ENCODE results near the gene SCNN1A. TPM values are rescaled to one million over a fixed set of nuclear protein-coding genes. Genes with fewer than 3 reads are reported as not detected.
"Not testable (repeated sequence)": the region's sequence is repeated elsewhere in the genome, so short reads cannot be mapped to it uniquely, and the experiment has no call there.

Gene SCNN1A
- total RNA-seq, 1 donor from 2014 or later = 156 TPM

DNA sequence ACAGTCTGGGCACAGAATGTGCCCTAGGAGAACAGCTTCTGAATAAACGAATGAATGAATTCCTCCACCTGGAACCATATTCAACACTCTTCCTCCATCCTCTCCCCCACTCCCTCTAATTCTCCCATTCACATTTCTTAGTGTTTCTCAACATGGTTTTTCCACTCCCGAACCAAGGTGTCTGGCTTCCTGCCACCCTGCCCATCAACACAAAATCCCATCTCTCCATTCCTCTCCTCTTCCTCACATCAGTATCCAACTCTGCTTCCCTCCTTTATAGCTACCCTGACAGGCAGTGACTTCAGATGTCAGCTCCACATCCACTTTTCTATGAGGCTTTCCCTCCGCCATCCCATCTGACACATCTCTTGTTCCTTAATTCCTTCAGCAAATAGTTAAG is 36.4 kb downstream of the SCNN1A start:
- TF ChIP-seq, protein P1, sequence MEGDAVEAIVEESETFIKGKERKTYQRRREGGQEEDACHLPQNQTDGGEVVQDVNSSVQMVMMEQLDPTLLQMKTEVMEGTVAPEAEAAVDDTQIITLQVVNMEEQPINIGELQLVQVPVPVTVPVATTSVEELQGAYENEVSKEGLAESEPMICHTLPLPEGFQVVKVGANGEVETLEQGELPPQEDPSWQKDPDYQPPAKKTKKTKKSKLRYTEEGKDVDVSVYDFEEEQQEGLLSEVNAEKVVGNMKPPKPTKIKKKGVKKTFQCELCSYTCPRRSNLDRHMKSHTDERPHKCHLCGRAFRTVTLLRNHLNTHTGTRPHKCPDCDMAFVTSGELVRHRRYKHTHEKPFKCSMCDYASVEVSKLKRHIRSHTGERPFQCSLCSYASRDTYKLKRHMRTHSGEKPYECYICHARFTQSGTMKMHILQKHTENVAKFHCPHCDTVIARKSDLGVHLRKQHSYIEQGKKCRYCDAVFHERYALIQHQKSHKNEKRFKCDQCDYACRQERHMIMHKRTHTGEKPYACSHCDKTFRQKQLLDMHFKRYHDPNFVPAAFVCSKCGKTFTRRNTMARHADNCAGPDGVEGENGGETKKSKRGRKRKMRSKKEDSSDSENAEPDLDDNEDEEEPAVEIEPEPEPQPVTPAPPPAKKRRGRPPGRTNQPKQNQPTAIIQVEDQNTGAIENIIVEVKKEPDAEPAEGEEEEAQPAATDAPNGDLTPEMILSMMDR (IDR thresholded peaks at IDR 0.05) = no peak
- DNase-seq = no peak
- intact Hi-C loops (cut with DNase I) = no loop called here
- Histone ChIP-seq H3K27ac (peak overlapping the region; percentile 96), H3K27me3 (ENCODE audit: low read depth) (no peaks in the 10 kb centered on the region), H3K4me3 (peak overlapping the region; percentile 94), H3K36me3 (peaks cover 29% of the 10 kb centered on the region), H3K4me1 (peaks cover 73% of the 10 kb centered on the region), H3K9me3 (no peaks in the 10 kb centered on the region)
- no peak for ATAC-seq

DNA sequence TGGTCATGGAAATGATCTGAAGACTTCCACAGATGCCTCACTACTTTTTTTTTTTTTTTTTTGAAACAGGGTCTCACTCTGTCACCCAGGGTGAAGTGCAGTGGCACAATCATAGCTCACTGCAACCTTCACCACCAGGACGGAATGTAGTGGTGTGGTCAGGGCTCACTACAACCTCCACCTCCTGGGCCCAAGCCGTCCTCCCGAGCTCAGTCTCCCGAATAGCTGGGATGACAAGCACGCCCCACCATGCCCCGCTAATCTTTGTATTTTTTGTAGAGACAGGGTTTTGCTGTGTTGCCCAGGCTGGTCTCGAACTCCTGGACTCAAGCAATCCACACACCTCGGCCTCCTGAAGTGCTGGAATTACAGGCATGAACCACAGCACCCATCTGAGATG is 36.8 kb downstream of the SCNN1A start:
- H3K9me3 ChIP-seq; H3K27me3 ChIP-seq (ENCODE audit: low read depth); DNase-seq; intact Hi-C loops (cut with DNase I); ATAC-seq: not testable (repeated sequence)
- H3K27ac ChIP-seq = peak overlapping the region; percentile 96
- H3K4me1 ChIP-seq = peaks cover 73% of the 10 kb centered on the region
- peaks cover 33% of the 10 kb centered on the region for H3K36me3 ChIP-seq
- H3K4me3 ChIP-seq = peak overlapping the region; percentile 94

DNA sequence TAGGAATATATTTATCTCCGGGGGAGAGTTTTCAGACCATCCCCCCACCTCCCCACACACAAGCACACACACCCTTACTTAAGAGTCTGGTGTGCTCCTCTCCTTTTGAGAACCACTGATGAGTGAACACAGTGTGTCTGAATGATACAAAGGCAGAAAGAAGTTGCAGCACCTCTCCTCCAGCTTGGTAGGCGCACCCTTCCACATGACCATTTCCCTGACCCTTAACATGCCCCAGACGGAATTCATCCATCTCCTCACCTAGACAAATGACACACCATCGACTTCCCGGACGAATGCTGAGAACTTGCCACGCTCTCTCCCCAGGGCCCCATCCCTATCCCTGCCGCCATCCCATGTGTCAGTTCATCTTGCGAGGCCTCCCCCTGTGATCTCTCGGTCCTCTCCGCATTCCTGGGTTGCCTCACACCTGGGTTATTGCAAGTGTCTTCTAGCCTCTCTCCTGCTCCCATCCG is 37.4 kb downstream of the SCNN1A start:
- peaks cover 73% of the 10 kb centered on the region for H3K4me1 ChIP-seq
- H3K27ac ChIP-seq = peak overlapping the region; percentile 96
- H3K36me3 ChIP-seq = peaks cover 38% of the 10 kb centered on the region
- DNase-seq (no peak), ATAC-seq (no peak)
- H3K27me3 ChIP-seq (ENCODE audit: low read depth) = no peaks in the 10 kb centered on the region
- intact Hi-C loops (cut with DNase I) = no loop called here
- no peaks in the 10 kb centered on the region for H3K9me3 ChIP-seq
- peak overlapping the region; percentile 94 for H3K4me3 ChIP-seq
- TF ChIP-seq, protein P1 (IDR thresholded peaks at IDR 0.05) = no peak

DNA sequence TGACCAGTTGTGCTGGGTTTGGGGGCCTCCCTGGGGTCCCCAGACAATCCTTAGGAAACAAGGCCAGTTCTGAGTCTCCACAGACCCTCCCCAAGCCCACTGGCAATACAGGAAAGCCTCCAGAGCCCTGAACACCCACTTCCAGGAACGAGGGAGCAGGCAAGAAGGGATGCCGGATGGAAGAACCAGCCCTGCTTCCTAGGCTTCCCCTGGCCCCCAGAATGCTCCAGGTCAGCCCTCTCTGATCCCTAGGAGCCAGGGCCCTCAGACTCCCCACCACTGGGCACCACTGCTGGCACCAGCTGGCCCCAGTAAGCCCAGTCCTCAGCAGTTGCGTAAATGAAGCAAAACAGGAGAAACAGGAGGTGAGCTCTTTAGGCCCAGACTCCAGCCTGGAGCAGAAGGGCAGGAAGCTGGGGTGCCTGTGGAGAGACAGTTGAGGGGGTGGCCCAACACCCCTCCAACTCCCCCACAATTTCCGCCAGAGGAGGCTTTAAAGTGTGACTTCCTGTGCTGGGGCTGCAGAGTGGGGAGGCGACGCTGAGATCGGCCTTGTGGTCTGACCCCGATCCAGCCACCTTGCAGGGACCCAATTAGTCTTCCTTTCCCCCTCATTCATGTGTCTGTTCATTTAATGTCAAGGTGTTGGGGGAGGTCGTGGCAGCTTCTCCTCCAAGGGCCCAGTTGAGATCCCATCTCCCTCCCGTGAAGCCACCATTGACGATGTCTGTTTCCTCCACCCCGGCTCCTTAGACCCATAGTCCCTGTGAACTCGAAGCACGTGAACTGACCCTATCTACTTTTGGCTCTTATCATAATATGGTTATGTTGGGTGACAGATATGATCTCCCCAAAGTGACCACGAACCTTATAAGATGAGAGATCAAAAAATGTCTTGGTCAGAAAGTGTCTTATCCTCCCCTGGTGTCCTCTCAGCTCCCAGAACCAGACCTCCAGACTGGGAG is 38.2 kb downstream of the SCNN1A start:
- Histone ChIP-seq H3K27me3 (ENCODE audit: low read depth) (no peaks in the 10 kb centered on the region), H3K36me3 (peaks cover 46% of the 10 kb centered on the region), H3K27ac (peak overlapping the region; percentile 96), H3K4me3 (peak overlapping the region; percentile 94), H3K9me3 (no peaks in the 10 kb centered on the region), H3K4me1 (peaks cover 73% of the 10 kb centered on the region)
- DNase-seq = no peak
- TF ChIP-seq, protein P1 (IDR thresholded peaks at IDR 0.05) = no peak
- peak; percentile 1 for ATAC-seq
- intact Hi-C loops (cut with DNase I) = no loop called here

DNA sequence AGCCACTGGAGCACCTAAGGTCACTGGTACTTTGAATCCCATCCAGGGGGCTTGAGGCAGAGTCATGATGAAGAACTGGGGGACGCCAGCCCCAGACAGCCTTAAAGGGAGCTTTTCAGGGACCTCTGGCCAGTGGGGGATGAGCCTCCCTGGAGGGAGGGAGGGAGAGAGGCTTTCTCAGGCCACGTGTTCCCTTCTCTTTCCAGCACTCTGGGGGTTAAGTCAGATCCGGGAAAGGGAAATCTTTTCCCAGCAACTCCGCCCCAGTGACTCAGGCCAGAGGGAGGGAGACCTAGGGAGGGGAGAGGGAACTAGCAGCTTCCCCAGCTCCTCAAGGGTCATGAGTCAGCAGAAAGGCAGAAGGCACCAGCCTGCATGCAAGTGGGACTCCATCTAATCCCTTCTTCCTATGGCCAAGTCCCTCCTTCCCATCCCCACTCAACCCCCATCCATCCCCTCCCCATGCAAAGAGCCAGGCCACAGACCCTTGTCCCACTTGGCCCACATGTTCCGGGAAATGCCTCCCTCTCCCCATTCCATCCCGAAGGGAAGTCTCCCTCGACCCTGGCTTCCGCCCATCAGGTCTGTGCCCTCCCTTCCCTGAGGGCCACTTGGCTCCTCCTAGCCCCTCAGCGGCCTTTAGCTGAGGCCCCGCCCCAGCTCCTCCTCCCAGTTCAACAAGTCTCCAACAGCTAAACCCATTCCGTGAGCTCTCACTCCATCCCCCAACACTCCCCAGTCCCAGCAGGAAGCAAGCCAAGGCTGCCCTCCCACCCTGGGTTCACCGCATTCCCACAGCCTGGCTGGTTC is 39.1 kb downstream of the SCNN1A start:
- Histone ChIP-seq H3K9me3 (no peaks in the 10 kb centered on the region), H3K4me3 (peak overlapping the region; percentile 94), H3K36me3 (peaks cover 55% of the 10 kb centered on the region), H3K4me1 (peaks cover 80% of the 10 kb centered on the region), H3K27me3 (ENCODE audit: low read depth) (no peaks in the 10 kb centered on the region), H3K27ac (peak overlapping the region; percentile 96)
- intact Hi-C loops (cut with DNase I) = no loop called here
- peak; percentile 85 to 90 for ATAC-seq
- peak; percentile 96 for DNase-seq
- TF ChIP-seq, protein P1 (IDR thresholded peaks at IDR 0.05) = no peak

Data from lower lobe of right lung (tissue), 2 donors.